ENCODE data around the gene SPAG16. TPM values are rescaled to one million over a fixed set of nuclear protein-coding genes. Genes with fewer than 3 reads are reported as not detected.

The SPAG16 gene
- total RNA-seq, 2 experiments from 2014 or later = 2.8 to 3.2 TPM

- H3K36me3 Mint-ChIP-seq (ENCODE audit: low read depth) = no peaks in the 10 kb centered on the region
- CTCF ChIA-PET = interaction anchor here (1.5 kb wide), 1 partner anchor 10 kb away, joined by 4 read pairs; no protein-coding TSS in a partner anchor
- TF ChIP-seq, protein P1, sequence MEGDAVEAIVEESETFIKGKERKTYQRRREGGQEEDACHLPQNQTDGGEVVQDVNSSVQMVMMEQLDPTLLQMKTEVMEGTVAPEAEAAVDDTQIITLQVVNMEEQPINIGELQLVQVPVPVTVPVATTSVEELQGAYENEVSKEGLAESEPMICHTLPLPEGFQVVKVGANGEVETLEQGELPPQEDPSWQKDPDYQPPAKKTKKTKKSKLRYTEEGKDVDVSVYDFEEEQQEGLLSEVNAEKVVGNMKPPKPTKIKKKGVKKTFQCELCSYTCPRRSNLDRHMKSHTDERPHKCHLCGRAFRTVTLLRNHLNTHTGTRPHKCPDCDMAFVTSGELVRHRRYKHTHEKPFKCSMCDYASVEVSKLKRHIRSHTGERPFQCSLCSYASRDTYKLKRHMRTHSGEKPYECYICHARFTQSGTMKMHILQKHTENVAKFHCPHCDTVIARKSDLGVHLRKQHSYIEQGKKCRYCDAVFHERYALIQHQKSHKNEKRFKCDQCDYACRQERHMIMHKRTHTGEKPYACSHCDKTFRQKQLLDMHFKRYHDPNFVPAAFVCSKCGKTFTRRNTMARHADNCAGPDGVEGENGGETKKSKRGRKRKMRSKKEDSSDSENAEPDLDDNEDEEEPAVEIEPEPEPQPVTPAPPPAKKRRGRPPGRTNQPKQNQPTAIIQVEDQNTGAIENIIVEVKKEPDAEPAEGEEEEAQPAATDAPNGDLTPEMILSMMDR (IDR thresholded peaks at IDR 0.05) = no peak
Measured at GRCh38 chr2:214127170-214127569, 842.9 kb downstream of the SPAG16 start.

GRCh38 chr2:214127571-214127970, 843.3 kb downstream of the SPAG16 start:
- Mint-ChIP-seq H3K9me3 (no peaks in the 10 kb centered on the region), H3K27me3 (no peaks in the 10 kb centered on the region), H3K4me1 (ENCODE audit: low read depth) (no peaks in the 10 kb centered on the region), H3K4me3 (no peak overlapping the region), H3K36me3 (ENCODE audit: low read depth) (no peaks in the 10 kb centered on the region), H3K27ac (no peak overlapping the region)
- ChIA-PET POLR2A (no interaction called here), CTCF (interaction anchor here (1.5 kb wide), 1 partner anchor 9 kb away, joined by 4 read pairs; no protein-coding TSS in a partner anchor)
- no peak for ATAC-seq (ENCODE audit: poor library complexity)
- no peak overlapping the region for H3K4me3 ChIP-seq (ENCODE audit: low read length)
- H3K36me3 ChIP-seq (ENCODE audit: insufficient read depth, low read length) = no peaks in the 10 kb centered on the region
- H3K27ac ChIP-seq (ENCODE audit: low read depth in 1 of 2, low read length in 2 of 2) = no peak overlapping the region
- DNase-seq = no peak
- H3K4me1 ChIP-seq (ENCODE audit: insufficient read depth, low read length) = no peaks in the 10 kb centered on the region
- intact Hi-C loops (cut with DNase I, micrococcal nuclease) = no loop called here
- no peaks in the 10 kb centered on the region for H3K27me3 ChIP-seq (ENCODE audit: control insufficient read depth in 1 of 2, insufficient read depth in 2 of 2, low read length in 2 of 2)
- TF ChIP-seq, protein P1 (IDR thresholded peaks at IDR 0.05) = no peak
- no peaks in the 10 kb centered on the region for H3K9me3 ChIP-seq (ENCODE audit: control insufficient read depth in 1 of 2, insufficient read depth in 1 of 2, low read length in 2 of 2)

More at GRCh38 chr2:214127170-214127569, 842.9 kb downstream of the SPAG16 start:
- ATAC-seq (ENCODE audit: poor library complexity) (no peak), DNase-seq (no peak)
- Mint-ChIP-seq H3K9me3 (no peaks in the 10 kb centered on the region), H3K27ac (no peak overlapping the region), H3K4me3 (no peak overlapping the region), H3K4me1 (ENCODE audit: low read depth) (no peaks in the 10 kb centered on the region), H3K27me3 (no peaks in the 10 kb centered on the region)
- Histone ChIP-seq H3K4me3 (ENCODE audit: low read length) (no peak overlapping the region), H3K27ac (ENCODE audit: low read depth in 1 of 2, low read length in 2 of 2) (no peak overlapping the region), H3K27me3 (ENCODE audit: control insufficient read depth in 1 of 2, insufficient read depth in 2 of 2, low read length in 2 of 2) (no peaks in the 10 kb centered on the region), H3K36me3 (ENCODE audit: insufficient read depth, low read length) (no peaks in the 10 kb centered on the region), H3K9me3 (ENCODE audit: control insufficient read depth in 1 of 2, insufficient read depth in 1 of 2, low read length in 2 of 2) (no peaks in the 10 kb centered on the region), H3K4me1 (ENCODE audit: insufficient read depth, low read length) (no peaks in the 10 kb centered on the region)
- intact Hi-C loops (cut with DNase I, micrococcal nuclease) = no loop called here
- POLR2A ChIA-PET = no interaction called here

DNA sequence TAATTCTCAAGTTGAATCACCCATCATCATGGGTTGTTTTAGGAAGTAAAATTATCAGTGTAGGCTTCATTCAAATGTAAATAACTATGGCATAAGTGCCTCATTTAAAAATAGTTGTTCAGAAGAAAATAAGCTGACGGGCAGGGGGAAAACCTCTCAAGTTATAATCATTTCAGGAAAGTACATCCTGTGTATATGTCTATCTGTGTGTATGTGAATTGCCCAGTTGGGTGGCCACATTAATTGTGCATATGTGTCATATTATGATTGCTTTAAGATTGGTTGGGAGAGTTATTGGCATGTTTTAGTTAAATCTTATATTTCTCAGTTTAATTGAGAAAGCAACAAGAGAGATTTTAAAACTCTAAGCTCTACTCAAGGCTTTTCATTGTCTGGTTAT, 843.8 kb downstream of the SPAG16 start:
- Mint-ChIP-seq H3K27ac (no peak overlapping the region), H3K36me3 (ENCODE audit: low read depth) (no peaks in the 10 kb centered on the region), H3K9me3 (no peaks in the 10 kb centered on the region), H3K4me3 (no peak overlapping the region), H3K27me3 (no peaks in the 10 kb centered on the region), H3K4me1 (ENCODE audit: low read depth) (no peaks in the 10 kb centered on the region)
- no peaks in the 10 kb centered on the region for H3K36me3 ChIP-seq (ENCODE audit: insufficient read depth, low read length)
- DNase-seq (no peak), ATAC-seq (ENCODE audit: poor library complexity) (no peak)
- H3K9me3 ChIP-seq (ENCODE audit: control insufficient read depth in 1 of 2, insufficient read depth in 1 of 2, low read length in 2 of 2) = no peaks in the 10 kb centered on the region
- no peaks in the 10 kb centered on the region for H3K4me1 ChIP-seq (ENCODE audit: insufficient read depth, low read length)
- CTCF ChIA-PET = interaction anchor here (1.5 kb wide), 1 partner anchor 9 kb away, joined by 4 read pairs; no protein-coding TSS in a partner anchor
- POLR2A ChIA-PET = no interaction called here
- TF ChIP-seq, protein P1 (IDR thresholded peaks at IDR 0.05) = no peak
- no peak overlapping the region for H3K4me3 ChIP-seq (ENCODE audit: low read length)
- intact Hi-C loops (cut with DNase I, micrococcal nuclease) = no loop called here
- H3K27ac ChIP-seq (ENCODE audit: low read depth in 1 of 2, low read length in 2 of 2) = no peak overlapping the region
- no peaks in the 10 kb centered on the region for H3K27me3 ChIP-seq (ENCODE audit: control insufficient read depth in 1 of 2, insufficient read depth in 2 of 2, low read length in 2 of 2)
